ENCODE data around the gene BTAF1.
A peak's percentile ranks its signal among the peaks of the same experiment; 100 is the strongest.

The BTAF1 gene

DNA sequence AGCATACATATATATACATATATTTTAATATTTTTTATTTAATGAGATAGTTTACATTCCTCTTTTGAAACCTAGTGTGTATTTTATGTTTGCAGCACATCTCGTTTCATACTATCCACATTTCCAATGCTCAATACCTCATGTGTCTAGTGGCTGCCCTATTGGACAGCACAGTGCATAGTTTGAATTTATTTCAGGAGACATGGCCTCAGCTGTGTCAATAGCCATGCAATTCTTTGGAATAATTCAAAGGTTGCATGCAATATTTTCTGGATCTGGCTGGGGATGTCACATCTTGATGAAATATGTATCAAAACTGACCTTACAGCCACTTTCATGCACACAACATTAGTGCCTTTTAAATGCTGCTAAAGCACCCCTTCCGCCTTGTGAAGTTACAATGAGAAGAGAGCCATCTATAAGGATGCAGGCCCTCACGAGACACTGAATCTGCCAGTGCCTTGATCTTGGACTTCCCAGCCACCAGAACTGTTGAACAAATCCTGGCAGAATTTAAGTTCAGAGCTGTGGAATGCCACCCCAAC lies 27.3 kb upstream of the BTAF1 start:
- no peak overlapping the region for H3K4me3 ChIP-seq (ENCODE audit: low read depth, low read length)
- TF ChIP-seq, protein P1, sequence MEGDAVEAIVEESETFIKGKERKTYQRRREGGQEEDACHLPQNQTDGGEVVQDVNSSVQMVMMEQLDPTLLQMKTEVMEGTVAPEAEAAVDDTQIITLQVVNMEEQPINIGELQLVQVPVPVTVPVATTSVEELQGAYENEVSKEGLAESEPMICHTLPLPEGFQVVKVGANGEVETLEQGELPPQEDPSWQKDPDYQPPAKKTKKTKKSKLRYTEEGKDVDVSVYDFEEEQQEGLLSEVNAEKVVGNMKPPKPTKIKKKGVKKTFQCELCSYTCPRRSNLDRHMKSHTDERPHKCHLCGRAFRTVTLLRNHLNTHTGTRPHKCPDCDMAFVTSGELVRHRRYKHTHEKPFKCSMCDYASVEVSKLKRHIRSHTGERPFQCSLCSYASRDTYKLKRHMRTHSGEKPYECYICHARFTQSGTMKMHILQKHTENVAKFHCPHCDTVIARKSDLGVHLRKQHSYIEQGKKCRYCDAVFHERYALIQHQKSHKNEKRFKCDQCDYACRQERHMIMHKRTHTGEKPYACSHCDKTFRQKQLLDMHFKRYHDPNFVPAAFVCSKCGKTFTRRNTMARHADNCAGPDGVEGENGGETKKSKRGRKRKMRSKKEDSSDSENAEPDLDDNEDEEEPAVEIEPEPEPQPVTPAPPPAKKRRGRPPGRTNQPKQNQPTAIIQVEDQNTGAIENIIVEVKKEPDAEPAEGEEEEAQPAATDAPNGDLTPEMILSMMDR (conservative IDR thresholded peaks at IDR 0.05; ENCODE audit: low read depth, low read length), result no peak
- no peak for DNase-seq (ENCODE audit: low read depth)

DNA sequence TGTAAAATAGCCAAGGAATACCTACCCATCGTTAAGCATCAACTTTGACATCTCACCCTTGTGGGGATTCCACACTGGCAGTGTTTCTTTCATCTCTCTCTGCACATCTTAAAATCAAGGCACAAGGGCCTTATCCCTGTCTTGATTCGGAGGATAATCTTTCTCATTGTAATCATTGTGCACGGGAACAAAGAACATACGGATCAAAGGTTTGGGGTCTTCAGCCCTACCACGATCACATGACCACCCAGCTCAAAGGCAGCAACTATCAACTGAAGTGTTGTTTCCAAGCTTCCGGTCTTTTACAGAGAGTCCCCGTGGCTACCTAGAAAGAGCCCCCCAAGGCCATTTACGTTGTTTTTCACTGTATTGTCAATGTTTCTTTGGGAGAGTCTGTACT lies 26.1 kb upstream of the BTAF1 start:
- no peak overlapping the region for H3K4me3 ChIP-seq (ENCODE audit: low read depth, low read length)
- DNase-seq (ENCODE audit: low read depth), result no peak
- TF ChIP-seq, protein P1 (conservative IDR thresholded peaks at IDR 0.05; ENCODE audit: low read depth, low read length), result no peak

- TF ChIP-seq, protein P1 (conservative IDR thresholded peaks at IDR 0.05; ENCODE audit: low read depth, low read length), result no peak
- DNase-seq (ENCODE audit: low read depth), result peak; percentile 96
- H3K4me3 ChIP-seq (ENCODE audit: low read depth, low read length), result no peak overlapping the region
These were observed 21.5 kb upstream of the BTAF1 start for GRCh38 chr10:91901784-91902677.

GRCh38 chr10:91907033-91907594 lies 16.5 kb upstream of the BTAF1 start:
- no peak overlapping the region for H3K4me3 ChIP-seq (ENCODE audit: low read depth, low read length)
- no peak for DNase-seq (ENCODE audit: low read depth)

GRCh38 chr10:91907914-91908336 lies 15.6 kb upstream of the BTAF1 start:
- H3K4me3 ChIP-seq (ENCODE audit: low read depth, low read length), result peak overlapping the region; percentile 68
- TF ChIP-seq, protein P1 (conservative IDR thresholded peaks at IDR 0.05; ENCODE audit: low read depth, low read length), result no peak
- no peak for DNase-seq (ENCODE audit: low read depth)

More at GRCh38 chr10:91907033-91907594, 16.5 kb upstream of the BTAF1 start:
- TF ChIP-seq, protein P1 (conservative IDR thresholded peaks at IDR 0.05; ENCODE audit: low read depth, low read length), result no peak

DNA sequence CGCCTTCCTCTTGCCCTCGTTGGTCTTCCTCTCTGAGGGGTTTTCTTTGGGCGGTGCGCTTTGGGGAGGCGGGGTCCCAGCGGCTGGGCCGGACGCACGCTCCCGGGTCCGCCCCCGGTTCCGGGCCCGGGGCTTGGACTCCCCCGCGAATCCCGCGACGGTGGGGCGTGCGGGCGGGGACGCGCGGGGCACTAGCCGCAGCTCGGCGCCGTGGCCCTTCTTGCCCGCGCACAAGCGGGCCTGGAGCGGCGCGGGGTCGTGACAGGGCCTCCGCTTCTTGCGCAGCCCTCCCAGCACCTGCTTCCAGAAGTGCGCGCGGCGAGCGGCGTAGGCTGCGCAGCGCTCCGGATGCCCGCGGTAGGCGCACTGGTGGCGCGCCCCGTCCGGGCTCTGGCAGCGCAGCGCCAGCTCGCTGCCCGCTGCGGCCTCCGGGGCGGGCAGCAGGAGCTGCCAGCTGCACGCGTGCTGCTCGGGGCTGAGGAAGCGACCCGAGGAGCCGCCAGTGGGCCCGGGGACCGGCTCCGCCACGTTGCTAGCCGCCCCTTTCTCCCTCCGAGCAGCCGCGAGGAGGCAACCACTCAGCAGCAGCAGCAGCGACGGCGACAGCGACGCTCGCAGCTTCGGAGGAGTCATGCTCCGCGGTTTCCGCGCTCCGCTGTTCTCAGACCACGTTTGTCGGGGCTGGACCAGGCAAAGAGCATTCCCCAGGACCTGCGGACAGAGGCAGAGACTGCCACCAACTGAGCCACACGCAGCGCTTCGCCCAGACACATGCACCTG lies 15.0 kb upstream of the BTAF1 start:
- DNase-seq (ENCODE audit: low read depth), result peak; percentile 53
- peak overlapping the region; percentile 68 for H3K4me3 ChIP-seq (ENCODE audit: low read depth, low read length)
- TF ChIP-seq, protein P1 (conservative IDR thresholded peaks at IDR 0.05; ENCODE audit: low read depth, low read length), result peak; percentile 31
